Posterior cingulate gyrus (tissue), 11 donors: Measurements from ENCODE around the gene LILRB3.
"Not testable (repeated sequence)": the region's sequence is repeated elsewhere in the genome, so short reads cannot be mapped to it uniquely, and the experiment has no call there.

Experiments used
- DNase-seq, 10 donors: peaks; one replicate each; pipeline versions ENCODE4 v3.0.0 to v3.0.0-alpha.2; 2020 to 2021; ENCODE audit warnings: mixed read lengths in 3 of 10
- intact Hi-C: fragments of 100-400 bp; cut with DNase I; formaldehyde crosslinking; loops from one replicate; pipeline ENCODE4 v1.15.1; 2023

The LILRB3 gene

DNA sequence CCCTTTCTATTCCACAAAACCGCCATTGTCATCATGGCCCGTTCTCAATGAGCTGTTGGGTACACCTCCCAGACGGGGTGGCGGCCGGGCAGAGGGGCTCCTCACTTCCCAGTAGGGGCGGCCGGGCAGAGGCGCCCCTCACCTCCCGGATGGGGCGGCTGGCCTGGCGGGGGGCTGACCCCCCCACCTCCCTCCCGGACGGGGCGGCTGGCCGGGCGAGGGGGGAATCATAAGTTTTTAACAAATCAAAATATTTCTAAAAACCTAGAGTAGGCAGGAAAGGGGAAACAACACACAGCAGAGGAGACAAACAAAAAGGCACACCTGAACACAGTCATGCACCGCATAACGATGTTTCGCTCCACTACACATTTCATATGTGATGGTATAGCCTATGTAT, 8.1 kb downstream of the LILRB3 start:
- intact Hi-C loops, result not testable (repeated sequence)
- DNase-seq, result peak in 2 of 10 donors; percentile 20 to 53

DNA sequence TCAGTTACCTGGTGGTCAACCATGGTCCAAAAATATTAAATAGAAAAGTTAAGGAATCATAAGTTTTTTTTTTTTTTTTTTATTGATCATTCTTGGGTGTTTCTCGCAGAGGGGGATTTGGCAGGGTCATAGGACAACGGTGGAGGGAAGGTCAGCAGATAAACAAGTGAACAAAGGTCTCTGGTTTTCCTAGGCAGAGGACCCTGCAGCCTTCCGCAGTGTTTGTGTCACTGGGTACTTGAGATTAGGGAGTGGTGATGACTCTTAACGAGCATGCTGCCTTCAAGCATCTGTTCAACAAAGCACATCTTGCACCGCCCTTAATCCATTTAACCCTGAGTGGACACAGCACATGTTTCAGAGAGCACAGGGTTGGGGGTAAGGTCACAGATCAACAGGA, 8.6 kb downstream of the LILRB3 start:
- peak in 1 of 10 donors; percentile 8 for DNase-seq
- intact Hi-C loops, result not testable (repeated sequence)

GRCh38 chr19:54211235-54211634, 11.6 kb downstream of the LILRB3 start:
- peak in 2 of 10 donors; percentile 31 to 46 for DNase-seq
- intact Hi-C loops, result no loop called here

GRCh38 chr19:54209811-54210494, 12.9 kb downstream of the LILRB3 start:
- peak in 9 of 10 donors; percentile 54 to 95 (median 81) for DNase-seq
- intact Hi-C loops, result no loop called here

- peak in 3 of 10 donors; percentile 72 to 87 (median 80) for DNase-seq
- intact Hi-C loops, result no loop called here
Observed at GRCh38 chr19:54209058-54209810, 13.6 kb downstream of the LILRB3 start.

- DNase-seq, result no peak
- intact Hi-C loops, result no loop called here
Observed at GRCh38 chr19:54208784-54209057, 14.1 kb downstream of the LILRB3 start.

DNA sequence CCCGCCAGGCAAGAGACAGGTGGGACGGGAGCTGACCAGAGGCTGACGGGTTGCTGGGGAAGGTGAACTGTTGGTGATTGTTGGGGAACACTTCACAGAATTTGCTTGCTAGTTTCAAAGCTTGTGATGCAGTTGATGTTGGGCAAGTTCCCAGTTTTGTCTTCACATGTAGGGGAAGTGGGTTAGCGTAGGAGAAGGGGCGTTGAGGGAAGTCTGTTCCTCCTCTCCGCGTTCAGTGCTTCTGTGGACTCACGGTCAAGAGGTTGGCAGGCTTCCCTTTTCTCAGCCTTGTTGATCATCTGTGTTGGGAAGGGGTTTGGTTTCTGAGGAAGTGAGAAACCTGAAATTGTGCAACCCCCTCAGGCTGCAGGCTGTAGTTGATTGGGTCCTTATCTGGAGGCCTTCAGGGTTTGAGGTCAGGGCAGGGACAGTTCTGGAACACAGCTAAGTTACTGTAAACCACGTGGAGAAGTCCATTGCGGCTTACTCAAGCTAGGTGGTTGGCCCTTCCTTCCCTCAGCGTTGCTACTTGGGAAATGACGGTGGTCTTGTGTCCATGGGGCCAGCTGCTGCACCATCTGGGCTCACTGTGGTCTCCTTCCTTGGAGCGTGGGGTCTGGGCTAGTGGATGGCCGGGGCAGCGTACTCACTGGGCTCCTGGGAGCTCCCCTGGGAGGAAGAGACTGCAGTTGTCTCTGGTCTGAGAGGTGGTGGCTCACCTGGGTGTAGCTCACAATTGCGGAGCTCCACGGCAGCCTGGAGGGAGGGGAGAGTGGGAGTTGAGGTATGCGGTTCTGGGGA, 14.6 kb downstream of the LILRB3 start:
- DNase-seq, result peak in 5 of 10 donors; percentile 26 to 83 (median 63)
- intact Hi-C loops, result no loop called here

GRCh38 chr19:54207676-54207982, 15.2 kb downstream of the LILRB3 start:
- intact Hi-C loops, result no loop called here
- DNase-seq, result peak in 1 of 10 donors; percentile 59

DNA sequence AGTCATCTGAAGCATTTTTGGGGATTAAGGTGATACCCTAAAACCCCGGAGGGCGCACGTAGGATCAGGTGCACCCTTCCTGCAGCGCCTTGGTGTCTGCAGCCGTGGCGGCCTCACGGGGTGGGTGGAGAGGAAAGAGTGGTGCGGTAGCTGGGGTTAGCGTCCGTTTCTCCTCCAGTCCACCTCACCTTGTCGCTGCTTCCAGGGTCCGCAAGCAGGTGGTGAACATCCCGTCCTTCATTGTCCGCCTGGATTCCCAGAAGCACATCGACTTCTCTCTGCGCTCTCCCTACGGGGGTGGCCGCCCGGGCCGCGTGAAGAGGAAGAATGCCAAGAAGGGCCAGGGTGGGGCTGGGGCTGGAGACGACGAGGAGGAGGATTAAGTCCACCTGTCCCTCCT, 15.6 kb downstream of the LILRB3 start:
- DNase-seq, result peak in 3 of 10 donors; percentile 32 to 56 (median 52)
- intact Hi-C loops, result not testable (repeated sequence)

GRCh38 chr19:54206831-54207177, 16.0 kb downstream of the LILRB3 start:
- intact Hi-C loops, result no loop called here
- peak in 2 of 10 donors; percentile 5 to 12 for DNase-seq

DNA sequence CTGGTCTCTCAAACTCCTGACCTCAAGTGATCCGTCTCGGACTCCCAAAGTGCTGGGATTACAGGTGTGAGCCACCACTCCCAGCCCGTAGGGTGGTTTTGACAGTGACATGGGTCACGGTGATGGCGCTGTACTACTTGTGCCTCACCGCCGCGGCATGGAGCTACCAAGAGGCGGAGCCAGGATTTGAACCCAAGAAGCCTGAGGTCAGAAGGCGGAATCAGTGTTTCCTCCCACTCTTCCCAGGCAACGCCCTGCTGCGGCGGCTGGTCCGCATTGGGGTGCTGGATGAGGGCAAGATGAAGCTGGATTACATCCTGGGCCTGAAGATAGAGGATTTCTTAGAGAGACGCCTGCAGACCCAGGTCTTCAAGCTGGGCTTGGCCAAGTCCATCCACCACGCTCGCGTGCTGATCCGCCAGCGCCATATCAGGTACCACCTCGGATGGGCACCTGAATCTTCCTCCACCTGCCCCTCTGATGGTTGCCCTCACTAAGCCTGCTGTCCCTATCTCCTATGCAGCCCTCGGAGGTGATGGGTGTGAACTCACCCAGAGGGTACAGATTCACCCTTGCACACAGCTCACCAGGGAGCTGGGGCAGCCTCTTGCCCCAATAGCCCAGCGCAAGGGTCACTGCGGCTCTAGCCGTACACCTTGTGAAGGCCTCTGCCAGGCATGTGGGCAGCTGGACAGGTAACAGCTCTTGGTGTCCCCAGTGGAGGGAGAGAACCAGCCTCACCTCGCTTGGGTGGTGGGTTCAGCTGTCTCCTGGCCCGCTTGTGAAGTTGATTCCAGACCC, 16.6 kb downstream of the LILRB3 start:
- peak in 3 of 10 donors; percentile 46 to 64 (median 53) for DNase-seq
- intact Hi-C loops, result no loop called here

- peak in 2 of 10 donors; percentile 13 to 68 for DNase-seq
- intact Hi-C loops, result no loop called here
Observed at GRCh38 chr19:54204767-54205468, 17.9 kb downstream of the LILRB3 start.

DNA sequence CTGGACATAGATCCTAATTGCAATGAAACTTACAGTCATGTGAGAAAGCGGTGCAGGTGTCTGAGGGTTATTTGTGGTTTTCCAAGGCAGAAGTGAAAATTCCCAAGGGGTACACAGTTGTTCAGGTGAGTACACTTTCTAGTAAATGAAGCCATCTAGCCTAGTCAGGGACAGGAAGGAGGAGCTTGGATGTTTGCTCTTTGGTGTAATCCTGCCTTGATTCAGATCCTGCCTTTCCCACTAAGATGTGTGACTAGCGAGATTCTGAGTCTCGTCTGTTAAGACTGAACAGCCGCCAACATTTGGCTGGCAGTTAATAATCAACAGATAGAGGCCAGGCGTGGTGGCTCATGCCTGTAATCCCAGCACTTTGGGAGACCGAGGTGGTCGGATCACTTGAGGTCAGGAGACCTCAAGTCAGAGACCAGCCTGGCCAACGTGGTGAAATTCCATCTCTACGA, 19.6 kb downstream of the LILRB3 start:
- intact Hi-C loops, result no loop called here
- DNase-seq, result peak in 3 of 10 donors; percentile 3 to 32 (median 17)

GRCh38 chr19:54201980-54202379, 20.8 kb downstream of the LILRB3 start:
- peak in 3 of 10 donors; percentile 3 to 31 (median 27) for DNase-seq
- intact Hi-C loops, result no loop called here

- intact Hi-C loops, result no loop called here
- DNase-seq, result peak in 2 of 10 donors; percentile 43 to 82
Observed at GRCh38 chr19:54201172-54201701, 21.6 kb downstream of the LILRB3 start.

GRCh38 chr19:54199401-54199800, 23.4 kb downstream of the LILRB3 start:
- intact Hi-C loops, result no loop called here

GRCh38 chr19:54197121-54197520, 25.7 kb downstream of the LILRB3 start:
- intact Hi-C loops, result no loop called here
- peak in 2 of 10 donors; percentile 0 to 9 for DNase-seq

More at GRCh38 chr19:54199401-54199800, 23.4 kb downstream of the LILRB3 start:
- peak in 1 of 10 donors; percentile 45 for DNase-seq

DNA sequence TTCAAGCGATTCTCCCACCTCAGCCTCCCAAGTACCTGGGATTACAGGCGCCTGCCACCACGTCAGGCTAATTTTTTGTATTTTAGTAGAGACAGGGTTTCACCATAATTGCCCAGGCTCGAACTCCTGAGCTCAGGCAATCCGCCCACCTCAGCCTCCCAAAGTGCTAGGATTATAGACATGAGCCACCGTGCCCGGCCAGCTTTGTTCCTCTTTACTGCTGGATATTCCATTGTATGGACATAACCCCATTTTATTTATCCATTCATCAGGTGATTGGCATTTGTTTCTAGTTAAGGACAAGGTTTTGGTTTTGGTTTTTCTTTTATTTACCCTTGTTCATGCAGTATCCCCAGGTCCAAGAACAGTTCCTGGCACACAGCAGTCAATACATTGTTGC, 26.3 kb downstream of the LILRB3 start:
- peak in 2 of 10 donors; percentile 5 to 22 for DNase-seq
- intact Hi-C loops, result no loop called here

DNA sequence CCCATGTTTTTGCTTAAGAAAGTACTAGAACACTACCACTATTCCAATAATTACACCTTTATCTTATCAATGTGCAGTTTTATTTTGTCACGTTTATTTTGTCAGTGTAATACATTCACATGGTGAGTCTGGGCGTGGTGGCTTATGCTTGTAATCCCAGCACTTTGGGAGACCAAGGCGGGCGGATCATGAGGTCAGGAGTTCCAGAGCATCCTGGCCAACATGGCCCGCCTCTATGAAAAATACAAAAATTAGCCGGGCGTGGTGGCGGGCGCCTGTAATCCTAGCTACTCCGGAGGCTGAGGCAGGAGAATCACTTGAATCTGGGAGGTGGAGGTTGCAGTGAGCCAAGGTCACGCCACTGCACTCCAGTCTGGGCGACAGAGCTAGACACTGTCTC, 28.3 kb downstream of the LILRB3 start:
- peak in 1 of 10 donors; percentile 6 for DNase-seq
- intact Hi-C loops, result not testable (repeated sequence)
